T-helper 2 cell treated with Interferon-gamma antibody and Interleukin-4, amounts not matched to agents 5 μg/mL and 100 μg/mL, for 36 hours (primary cell): ENCODE measurements around the gene RNF7.
"Not testable (repeated sequence)": the region's sequence is repeated elsewhere in the genome, so short reads cannot be mapped to it uniquely, and the experiment has no call there.

Experiments used
- DNase-seq: peaks from one replicate; pipeline ENCODE4 v3.0.0; 2021; ENCODE audit warnings: low spot score
- H3K27ac Mint-ChIP-seq: one replicate; pipeline ENCODE4 v1.8.0; 2021; ENCODE audit warnings: mild to moderate bottlenecking, mixed read lengths
- H3K27me3 Mint-ChIP-seq: one replicate; pipeline ENCODE4 v1.8.0; 2021; ENCODE audit warnings: low read depth, mixed read lengths
- H3K36me3 Mint-ChIP-seq: one replicate; pipeline ENCODE4 v1.8.0; 2021; ENCODE audit warnings: low read depth, mixed read lengths
- H3K4me1 Mint-ChIP-seq: one replicate; pipeline ENCODE4 v1.8.0; 2021; ENCODE audit warnings: low read depth, mixed read lengths
- H3K4me3 Mint-ChIP-seq: one replicate; pipeline ENCODE4 v1.8.0; 2022; ENCODE audit warnings: mild to moderate bottlenecking, moderate library complexity, mixed read lengths
- H3K9me3 Mint-ChIP-seq: one replicate; pipeline ENCODE4 v1.8.0; 2021; ENCODE audit warnings: mixed read lengths

Gene RNF7

DNA sequence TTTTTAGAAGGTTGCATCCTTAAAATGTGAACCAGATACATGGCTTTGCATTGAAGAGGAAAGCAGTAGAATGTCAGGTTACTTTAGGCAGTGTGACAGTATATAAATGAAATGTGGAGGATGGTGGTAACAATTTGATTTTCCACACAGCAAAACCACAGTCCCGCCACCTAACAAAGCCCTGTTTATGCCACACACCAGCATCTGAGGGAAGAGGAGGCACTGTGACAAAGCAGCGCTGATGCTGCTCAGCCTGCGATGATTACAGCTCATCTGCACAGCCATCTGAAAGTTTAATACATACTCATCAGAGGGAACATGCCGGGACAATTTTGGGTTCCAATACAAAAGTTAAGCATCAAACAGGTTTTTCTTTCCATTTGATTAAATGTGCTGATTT, 8.9 kb downstream of the RNF7 start:
- H3K36me3 Mint-ChIP-seq: peaks cover 36% of the 10 kb centered on the region
- no peak for DNase-seq
- H3K9me3 Mint-ChIP-seq: no peaks in the 10 kb centered on the region
- peaks cover 9% of the 10 kb centered on the region for H3K4me1 Mint-ChIP-seq
- H3K27ac Mint-ChIP-seq: no peak overlapping the region
- H3K27me3 Mint-ChIP-seq: no peaks in the 10 kb centered on the region
- H3K4me3 Mint-ChIP-seq: no peak overlapping the region

DNA sequence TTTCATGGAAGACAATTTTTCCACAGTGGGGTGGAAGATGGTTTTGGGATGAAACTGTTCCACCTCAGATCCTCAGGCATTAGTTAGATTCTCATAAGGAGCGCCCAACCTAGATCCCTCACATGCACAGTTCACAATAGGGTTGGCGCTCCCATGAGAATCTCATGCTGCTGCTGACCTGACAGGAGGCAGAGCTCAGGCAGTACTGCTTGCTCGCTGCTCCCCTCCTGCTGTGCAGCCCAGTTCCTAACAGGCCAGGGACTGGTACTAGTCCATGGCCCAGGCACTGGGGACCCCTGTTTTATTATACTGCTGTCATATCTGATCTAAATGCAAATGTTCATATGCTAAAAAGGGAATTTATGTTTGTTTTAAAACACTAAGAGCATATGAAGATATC, 15.3 kb downstream of the RNF7 start:
- Mint-ChIP-seq H3K4me1 (no peaks in the 10 kb centered on the region), H3K36me3 (peaks cover 8% of the 10 kb centered on the region), H3K9me3 (no peaks in the 10 kb centered on the region), H3K27me3 (no peaks in the 10 kb centered on the region), H3K4me3 (no peak overlapping the region), H3K27ac (no peak overlapping the region)
- no peak for DNase-seq

DNA sequence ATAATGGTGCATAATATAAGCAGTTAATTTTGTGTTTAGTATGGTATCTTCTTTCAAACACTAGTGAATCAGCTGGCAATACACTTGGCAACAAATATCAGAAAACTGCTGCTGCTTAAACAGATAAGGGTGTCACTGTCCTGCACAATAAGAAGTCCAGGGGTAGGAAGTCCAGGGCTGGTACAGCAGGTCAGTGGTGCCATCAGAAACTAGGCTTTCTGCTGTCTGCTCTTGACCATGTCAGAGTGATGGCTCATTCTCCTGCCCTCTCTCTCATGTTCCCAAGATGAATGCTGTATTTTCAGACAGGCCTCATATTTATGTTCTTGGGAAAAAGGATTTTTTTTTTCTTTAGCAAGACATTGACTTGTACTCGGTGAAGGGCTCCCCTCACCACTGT, 15.9 kb downstream of the RNF7 start:
- H3K4me3 Mint-ChIP-seq: no peak overlapping the region
- H3K36me3 Mint-ChIP-seq: peaks cover 6% of the 10 kb centered on the region
- no peaks in the 10 kb centered on the region for H3K27me3 Mint-ChIP-seq
- H3K9me3 Mint-ChIP-seq: no peaks in the 10 kb centered on the region
- DNase-seq: no peak
- H3K27ac Mint-ChIP-seq: no peak overlapping the region
- H3K4me1 Mint-ChIP-seq: no peaks in the 10 kb centered on the region

DNA sequence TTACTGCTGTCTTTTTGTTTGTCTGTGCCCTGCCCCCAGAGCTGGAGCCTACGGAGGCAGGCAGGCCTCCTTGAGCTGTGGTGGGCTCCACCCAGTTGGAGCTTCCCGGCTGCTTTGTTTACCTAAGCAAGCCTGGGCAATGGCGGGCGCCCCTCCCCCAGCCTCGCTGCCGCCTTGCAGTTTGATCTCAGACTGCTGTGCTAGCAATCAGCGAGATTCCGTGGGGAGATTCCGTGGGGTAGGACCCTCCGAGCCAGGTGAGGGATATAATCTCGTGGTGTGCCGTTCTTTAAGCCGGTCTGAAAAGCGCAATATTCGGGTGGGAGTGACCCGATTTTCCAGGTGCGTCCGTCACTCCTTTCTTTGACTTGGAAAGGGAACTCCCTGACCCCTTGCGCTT, 24.5 kb downstream of the RNF7 start:
- H3K27ac Mint-ChIP-seq, DNase-seq, H3K9me3 Mint-ChIP-seq, H3K4me3 Mint-ChIP-seq, H3K36me3 Mint-ChIP-seq, H3K4me1 Mint-ChIP-seq, H3K27me3 Mint-ChIP-seq: not testable (repeated sequence)

DNA sequence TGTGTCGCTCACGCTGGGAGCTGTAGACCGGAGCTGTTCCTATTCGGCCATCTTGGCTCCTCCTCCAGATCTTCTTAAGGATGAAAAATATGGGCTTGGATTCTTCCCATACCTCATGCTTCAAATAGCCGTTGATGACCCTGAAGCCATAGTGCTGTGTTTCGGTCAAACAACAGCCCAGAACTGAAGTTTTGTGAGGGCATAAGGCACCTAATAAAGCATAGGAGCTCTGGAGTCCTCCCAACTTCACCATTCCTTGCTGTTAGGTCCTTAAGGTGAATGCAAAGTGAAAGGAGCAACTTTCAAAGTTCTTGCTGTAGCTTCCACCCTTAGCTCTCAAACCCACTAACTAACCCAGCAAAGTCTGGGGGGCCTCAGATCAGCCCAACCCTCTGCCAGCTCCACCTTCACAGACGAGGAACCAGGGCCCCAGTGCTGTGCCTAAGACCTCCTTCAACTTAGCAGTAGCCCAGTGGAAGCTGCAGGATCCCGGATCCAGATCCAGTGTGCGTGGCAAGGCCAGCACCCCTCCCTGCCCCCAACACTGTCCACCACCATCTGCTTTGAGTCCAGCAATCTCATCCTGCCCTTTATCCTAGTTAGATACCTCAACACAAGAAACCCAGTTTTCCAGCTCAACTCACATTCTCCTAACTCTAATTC, 25.1 kb downstream of the RNF7 start, which contains the start of gene GRK7:
Gene GRK7 (plus strand): TSS at position 321 of the 663 bp plus-strand sequence. CDS start 14,877 bp downstream, outside the sequence.
- Mint-ChIP-seq H3K27me3 (no peaks in the 10 kb centered on the region), H3K4me3 (no peak within 1 kb of the TSS), H3K36me3 (no peaks in the 10 kb centered on the region), H3K27ac (no peak within 1 kb of the TSS), H3K9me3 (no peaks in the 10 kb centered on the region), H3K4me1 (peaks cover 14% of the 10 kb centered on the region)
- no peak for DNase-seq

DNA sequence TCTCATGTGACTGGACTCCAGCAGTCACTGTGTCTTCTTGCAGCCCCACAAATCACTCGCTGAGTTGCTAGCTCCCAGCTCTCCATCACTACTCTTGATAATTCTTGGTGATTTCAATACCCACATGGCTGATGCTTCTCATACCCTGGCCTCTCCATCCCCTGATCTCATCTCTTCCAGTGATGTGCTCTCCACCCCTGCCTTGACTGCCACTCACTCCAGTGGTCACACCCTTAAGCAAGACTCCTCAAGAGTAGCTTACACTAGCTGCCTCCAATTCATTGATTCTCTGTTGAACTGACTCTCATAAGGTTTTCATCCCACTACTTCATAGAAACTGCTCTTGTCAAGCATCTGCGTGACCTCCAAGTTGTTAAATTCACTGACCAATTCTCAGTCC, 25.9 kb downstream of the RNF7 start:
- no peak overlapping the region for H3K4me3 Mint-ChIP-seq
- H3K27ac Mint-ChIP-seq: no peak overlapping the region
- no peaks in the 10 kb centered on the region for H3K27me3 Mint-ChIP-seq
- no peaks in the 10 kb centered on the region for H3K9me3 Mint-ChIP-seq
- peaks cover 3% of the 10 kb centered on the region for H3K36me3 Mint-ChIP-seq
- peaks cover 20% of the 10 kb centered on the region for H3K4me1 Mint-ChIP-seq
- DNase-seq: no peak

DNA sequence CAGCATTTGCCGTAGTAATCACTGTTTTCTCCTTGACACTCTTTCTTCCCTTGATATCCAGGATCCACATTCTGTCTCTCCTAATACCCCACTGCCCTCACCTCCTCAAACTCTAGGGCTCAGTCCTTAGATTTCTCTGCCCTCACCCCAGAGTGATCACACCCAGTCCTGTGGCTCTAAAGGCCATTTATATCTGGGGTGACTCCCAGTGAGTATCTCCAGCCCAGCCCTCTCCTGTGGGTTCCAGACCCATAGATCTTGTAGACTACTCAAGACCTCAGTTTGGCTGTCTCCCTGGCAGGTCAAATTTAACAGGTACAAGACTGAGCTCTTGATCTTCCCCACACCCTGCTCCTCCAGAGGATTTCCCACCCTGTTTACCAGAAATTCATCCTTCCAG, 26.4 kb downstream of the RNF7 start:
- Mint-ChIP-seq H3K36me3 (peaks cover 5% of the 10 kb centered on the region), H3K4me1 (peaks cover 21% of the 10 kb centered on the region), H3K4me3 (no peak overlapping the region), H3K27ac (no peak overlapping the region), H3K9me3 (no peaks in the 10 kb centered on the region), H3K27me3 (no peaks in the 10 kb centered on the region)
- DNase-seq: no peak

DNA sequence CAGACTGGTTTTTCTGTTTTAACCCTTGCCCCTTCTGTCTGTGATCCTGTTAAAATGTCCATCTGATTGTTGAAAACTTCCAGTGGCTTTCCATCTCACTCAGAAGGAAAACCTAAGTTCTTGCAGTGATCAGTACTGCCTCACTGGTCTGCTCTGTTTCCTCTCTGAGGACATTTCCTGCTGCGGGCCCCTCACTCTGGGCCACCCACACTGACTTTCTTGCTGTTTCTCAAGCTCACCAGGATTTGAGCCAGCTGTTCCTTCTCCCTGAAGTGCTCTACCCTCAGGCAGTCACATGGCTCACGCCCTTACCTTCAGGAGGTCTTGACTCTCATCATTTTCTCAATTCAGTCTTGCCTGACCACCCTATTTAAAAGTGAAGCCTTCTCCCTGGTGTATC, 26.9 kb downstream of the RNF7 start:
- Mint-ChIP-seq H3K4me1 (peaks cover 21% of the 10 kb centered on the region), H3K27ac (no peak overlapping the region), H3K4me3 (no peak overlapping the region), H3K36me3 (peaks cover 5% of the 10 kb centered on the region), H3K27me3 (no peaks in the 10 kb centered on the region), H3K9me3 (no peaks in the 10 kb centered on the region)
- no peak for DNase-seq

DNA sequence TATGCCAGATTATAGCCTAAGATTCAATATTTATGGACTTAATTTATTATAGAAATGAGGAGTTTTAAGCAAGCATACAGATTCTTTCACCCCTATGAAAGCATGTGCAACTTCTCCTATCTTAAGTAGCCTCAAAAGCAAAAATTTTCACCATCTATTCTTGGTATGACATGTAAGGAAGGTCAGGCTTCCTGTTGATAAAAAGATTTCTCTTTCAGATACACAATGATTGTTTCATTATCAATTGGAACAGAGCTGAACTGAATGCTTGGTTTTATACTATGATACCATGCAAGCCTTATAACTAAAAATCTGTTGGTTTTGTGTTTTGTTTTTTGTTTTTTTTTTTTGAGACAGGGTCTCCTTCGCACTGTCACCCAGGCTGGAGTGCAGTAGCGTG, 29.0 kb downstream of the RNF7 start:
- H3K4me1 Mint-ChIP-seq: peaks cover 21% of the 10 kb centered on the region
- no peak overlapping the region for H3K27ac Mint-ChIP-seq
- H3K27me3 Mint-ChIP-seq: no peaks in the 10 kb centered on the region
- H3K36me3 Mint-ChIP-seq: peaks cover 5% of the 10 kb centered on the region
- H3K4me3 Mint-ChIP-seq: peak overlapping the region; percentile 39
- no peak for DNase-seq
- H3K9me3 Mint-ChIP-seq: no peaks in the 10 kb centered on the region

DNA sequence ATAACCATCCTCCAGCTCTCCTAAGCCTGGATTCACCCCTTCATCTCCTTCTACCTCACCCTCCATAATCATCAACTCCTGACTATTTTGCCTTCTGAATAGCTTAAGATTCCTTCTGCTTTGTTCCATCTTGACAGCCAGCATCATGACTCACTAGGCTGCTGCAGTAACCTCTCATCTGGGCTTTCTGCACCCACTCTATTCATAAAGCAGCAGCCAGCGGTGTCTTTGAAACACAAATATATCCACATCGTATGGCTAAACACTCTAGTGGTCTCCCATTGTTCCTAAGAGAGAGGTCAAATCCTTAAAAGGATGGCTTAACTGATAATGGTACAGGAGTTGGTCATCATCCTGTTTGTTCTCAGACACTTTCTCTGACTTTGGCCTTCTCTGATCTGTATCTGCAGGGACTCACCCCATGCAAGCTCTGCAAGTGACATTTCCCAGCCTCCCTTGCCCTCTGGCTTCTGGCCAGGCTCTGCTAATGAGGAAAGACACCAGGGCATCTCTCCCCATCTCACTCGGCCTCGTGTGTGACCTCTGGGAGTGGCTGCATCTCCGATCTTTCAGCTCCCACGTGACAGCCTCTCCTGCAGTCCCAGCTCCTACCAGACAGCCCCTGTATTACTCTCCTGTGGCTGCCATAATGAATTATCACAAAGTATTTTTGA, 31.3 kb downstream of the RNF7 start:
- Mint-ChIP-seq H3K27me3 (no peaks in the 10 kb centered on the region), H3K9me3 (no peaks in the 10 kb centered on the region), H3K4me1 (peaks cover 21% of the 10 kb centered on the region), H3K4me3 (no peak overlapping the region), H3K36me3 (peaks cover 5% of the 10 kb centered on the region), H3K27ac (no peak overlapping the region)
- DNase-seq: no peak

DNA sequence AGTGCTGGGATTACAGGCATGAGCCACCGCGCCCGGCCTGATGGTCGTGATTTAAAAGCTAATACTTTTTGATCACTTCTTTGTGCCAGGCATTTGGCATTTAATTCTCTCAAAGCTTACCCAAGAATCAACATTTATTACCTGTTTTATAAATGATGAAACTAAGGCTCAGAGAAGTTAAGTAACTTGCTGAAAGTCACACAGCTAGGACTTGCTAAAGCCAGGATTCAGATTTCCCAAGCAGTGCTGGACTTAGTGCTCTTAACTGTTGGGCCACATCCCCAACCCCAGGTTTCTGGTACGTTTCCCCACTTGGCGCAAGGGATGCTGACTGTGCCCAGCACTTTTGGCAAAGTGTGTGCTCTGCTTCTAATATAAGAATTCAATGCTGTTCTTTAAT, 35.6 kb downstream of the RNF7 start:
- H3K27ac Mint-ChIP-seq: no peak overlapping the region
- H3K4me1 Mint-ChIP-seq: peaks cover 5% of the 10 kb centered on the region

DNA sequence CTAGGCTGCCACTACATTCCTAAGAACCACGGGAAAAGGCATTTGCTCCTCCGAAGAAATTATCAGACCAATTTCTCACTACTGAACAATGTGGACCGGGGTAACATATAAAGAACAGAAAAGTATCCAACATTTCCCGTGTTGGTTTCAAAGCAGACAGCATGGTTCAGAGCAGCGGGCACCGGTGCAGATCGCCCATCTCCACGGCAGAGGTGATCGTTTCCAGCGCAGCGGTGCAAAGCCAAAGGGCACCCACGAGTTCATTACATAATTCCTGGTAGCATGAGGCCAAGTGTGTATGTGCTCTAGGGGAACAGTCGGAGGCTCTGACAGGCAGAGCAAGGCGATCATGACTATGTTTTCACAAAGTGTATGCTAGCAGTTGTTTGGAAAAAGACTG, 38.3 kb downstream of the RNF7 start:
- no peak for DNase-seq
- Mint-ChIP-seq H3K27ac (no peak overlapping the region), H3K4me3 (no peak overlapping the region), H3K27me3 (no peaks in the 10 kb centered on the region), H3K9me3 (no peaks in the 10 kb centered on the region), H3K4me1 (no peaks in the 10 kb centered on the region), H3K36me3 (no peaks in the 10 kb centered on the region)

More for the DNA sequence above, 35.6 kb downstream of the RNF7 start:
- H3K27me3 Mint-ChIP-seq: no peaks in the 10 kb centered on the region
- no peak for DNase-seq
- no peaks in the 10 kb centered on the region for H3K9me3 Mint-ChIP-seq
- H3K36me3 Mint-ChIP-seq: peaks cover 3% of the 10 kb centered on the region
- H3K4me3 Mint-ChIP-seq: no peak overlapping the region

DNA sequence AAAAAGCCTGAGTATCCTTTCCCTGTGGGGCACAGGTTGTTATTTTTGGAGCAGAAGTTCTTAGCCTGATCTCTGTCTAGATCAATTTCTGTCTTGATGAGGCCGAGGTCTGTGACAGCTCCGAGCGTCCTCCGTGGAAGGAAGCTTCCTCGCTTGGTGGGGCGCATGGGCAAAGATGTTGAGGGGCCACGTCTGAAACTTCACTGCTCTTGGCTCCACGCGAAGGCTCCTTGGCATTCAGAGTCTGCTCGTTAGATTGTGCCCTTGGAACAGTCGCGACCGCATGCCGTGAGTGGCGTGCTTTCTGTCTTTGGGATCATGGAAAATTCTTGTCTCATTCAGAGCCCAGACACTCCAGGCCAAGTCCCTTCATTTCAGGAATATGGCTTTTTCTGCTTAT, 38.8 kb downstream of the RNF7 start:
- H3K27me3 Mint-ChIP-seq: no peaks in the 10 kb centered on the region
- no peaks in the 10 kb centered on the region for H3K9me3 Mint-ChIP-seq
- DNase-seq: no peak
- no peak overlapping the region for H3K27ac Mint-ChIP-seq
- H3K36me3 Mint-ChIP-seq: no peaks in the 10 kb centered on the region
- no peaks in the 10 kb centered on the region for H3K4me1 Mint-ChIP-seq
- H3K4me3 Mint-ChIP-seq: no peak overlapping the region

DNA sequence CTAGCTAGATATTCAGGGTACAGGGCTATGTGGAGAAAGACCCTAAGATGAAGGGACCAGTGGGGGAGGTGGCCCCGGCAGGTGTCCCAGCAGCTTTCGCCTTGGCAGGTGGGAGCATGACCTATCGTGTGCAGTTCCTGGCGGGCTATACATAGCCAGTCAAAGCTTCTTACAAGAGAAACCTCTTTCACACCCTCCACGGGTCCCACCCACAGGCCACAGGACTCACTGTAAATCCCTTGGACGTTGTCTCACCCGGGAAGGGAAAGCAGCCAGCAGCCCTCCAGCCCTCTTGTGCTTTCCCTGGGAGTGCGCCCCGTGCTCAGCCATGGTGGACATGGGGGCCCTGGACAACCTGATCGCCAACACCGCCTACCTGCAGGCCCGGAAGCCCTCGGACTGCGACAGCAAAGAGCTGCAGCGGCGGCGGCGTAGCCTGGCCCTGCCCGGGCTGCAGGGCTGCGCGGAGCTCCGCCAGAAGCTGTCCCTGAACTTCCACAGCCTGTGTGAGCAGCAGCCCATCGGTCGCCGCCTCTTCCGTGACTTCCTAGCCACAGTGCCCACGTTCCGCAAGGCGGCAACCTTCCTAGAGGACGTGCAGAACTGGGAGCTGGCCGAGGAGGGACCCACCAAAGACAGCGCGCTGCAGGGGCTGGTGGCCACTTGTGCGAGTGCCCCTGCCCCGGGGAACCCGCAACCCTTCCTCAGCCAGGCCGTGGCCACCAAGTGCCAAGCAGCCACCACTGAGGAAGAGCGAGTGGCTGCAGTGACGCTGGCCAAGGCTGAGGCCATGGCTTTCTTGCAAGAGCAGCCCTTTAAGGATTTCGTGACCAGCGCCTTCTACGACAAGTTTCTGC, 40.1 kb downstream of the RNF7 start:
- Mint-ChIP-seq H3K9me3 (no peaks in the 10 kb centered on the region), H3K27me3 (no peaks in the 10 kb centered on the region), H3K36me3 (no peaks in the 10 kb centered on the region), H3K4me1 (peaks cover 4% of the 10 kb centered on the region), H3K4me3 (no peak overlapping the region), H3K27ac (no peak overlapping the region)
- DNase-seq: no peak
